Measurements from ENCODE around the gene SLC25A23. TPM values are rescaled to one million over a fixed set of nuclear protein-coding genes. Genes with fewer than 3 reads are reported as not detected.
"Not testable (repeated sequence)": the region's sequence is repeated elsewhere in the genome, so short reads cannot be mapped to it uniquely, and the experiment has no call there.

Gene SLC25A23
- total RNA-seq, 1 experiment from 2014 or later, result 67.6 TPM

DNA sequence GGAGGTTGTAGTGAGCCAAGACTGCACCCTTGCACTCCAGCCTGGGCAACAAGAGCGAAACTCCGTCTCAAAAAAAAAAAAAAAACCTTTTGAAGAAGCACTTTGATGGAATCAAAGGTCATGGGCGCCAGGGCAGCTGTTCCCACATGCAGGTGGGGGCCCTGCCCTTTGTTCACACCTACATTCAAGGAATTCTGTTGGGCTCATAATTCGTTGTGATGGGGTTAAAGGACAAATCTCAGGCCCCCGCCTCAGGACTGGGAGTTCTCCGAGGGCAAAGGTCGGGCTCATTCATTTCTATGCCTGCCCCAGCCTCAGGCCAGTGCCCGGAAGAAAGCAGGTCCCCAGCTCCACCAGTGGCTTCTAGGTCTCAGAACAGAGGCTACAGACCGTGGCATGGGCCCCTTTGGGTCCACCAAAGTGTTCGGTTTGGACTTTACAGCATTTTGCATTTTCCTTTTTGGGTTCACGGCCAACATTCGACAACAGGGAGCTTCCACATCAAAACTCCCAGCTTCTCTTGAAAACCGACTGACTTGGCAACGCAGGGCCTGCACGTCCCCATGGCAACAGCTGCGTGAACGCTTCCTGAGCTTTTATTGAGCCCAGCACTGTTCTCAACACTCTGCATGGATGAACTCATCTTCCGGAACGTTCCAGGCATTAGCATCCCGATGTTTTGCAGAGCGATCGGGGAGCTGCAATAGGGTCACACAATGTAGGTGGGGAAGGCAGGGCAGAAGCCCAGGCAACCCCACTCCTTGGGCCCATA is 56.6 kb downstream of the SLC25A23 start:
- Mint-ChIP-seq H3K36me3 (ENCODE audit: insufficient read depth, unreplicated experiment) (no peaks in the 10 kb centered on the region), H3K4me3 (ENCODE audit: low read depth, unreplicated experiment) (no peak overlapping the region), H3K4me1 (ENCODE audit: low read depth, unreplicated experiment) (no peaks in the 10 kb centered on the region), H3K9me3 (ENCODE audit: low read depth, unreplicated experiment) (no peaks in the 10 kb centered on the region), H3K27me3 (ENCODE audit: unreplicated experiment) (no peaks in the 10 kb centered on the region), H3K27ac (ENCODE audit: unreplicated experiment) (no peak overlapping the region)
- CTCF ChIA-PET, result no interaction called here
- TF ChIP-seq, protein P1, sequence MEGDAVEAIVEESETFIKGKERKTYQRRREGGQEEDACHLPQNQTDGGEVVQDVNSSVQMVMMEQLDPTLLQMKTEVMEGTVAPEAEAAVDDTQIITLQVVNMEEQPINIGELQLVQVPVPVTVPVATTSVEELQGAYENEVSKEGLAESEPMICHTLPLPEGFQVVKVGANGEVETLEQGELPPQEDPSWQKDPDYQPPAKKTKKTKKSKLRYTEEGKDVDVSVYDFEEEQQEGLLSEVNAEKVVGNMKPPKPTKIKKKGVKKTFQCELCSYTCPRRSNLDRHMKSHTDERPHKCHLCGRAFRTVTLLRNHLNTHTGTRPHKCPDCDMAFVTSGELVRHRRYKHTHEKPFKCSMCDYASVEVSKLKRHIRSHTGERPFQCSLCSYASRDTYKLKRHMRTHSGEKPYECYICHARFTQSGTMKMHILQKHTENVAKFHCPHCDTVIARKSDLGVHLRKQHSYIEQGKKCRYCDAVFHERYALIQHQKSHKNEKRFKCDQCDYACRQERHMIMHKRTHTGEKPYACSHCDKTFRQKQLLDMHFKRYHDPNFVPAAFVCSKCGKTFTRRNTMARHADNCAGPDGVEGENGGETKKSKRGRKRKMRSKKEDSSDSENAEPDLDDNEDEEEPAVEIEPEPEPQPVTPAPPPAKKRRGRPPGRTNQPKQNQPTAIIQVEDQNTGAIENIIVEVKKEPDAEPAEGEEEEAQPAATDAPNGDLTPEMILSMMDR (IDR thresholded peaks at IDR 0.05; ENCODE audit: unreplicated experiment), result no peak
- no peak for DNase-seq
- BruUV-seq (replicated peaks), result no TSS peak
- intact Hi-C loops (cut with micrococcal nuclease; ENCODE audit: unreplicated experiment), result no loop called here

- Mint-ChIP-seq H3K36me3 (ENCODE audit: insufficient read depth, unreplicated experiment) (no peaks in the 10 kb centered on the region), H3K4me3 (ENCODE audit: low read depth, unreplicated experiment) (no peak overlapping the region), H3K9me3 (ENCODE audit: low read depth, unreplicated experiment) (no peaks in the 10 kb centered on the region), H3K27me3 (ENCODE audit: unreplicated experiment) (no peaks in the 10 kb centered on the region), H3K27ac (ENCODE audit: unreplicated experiment) (no peak overlapping the region), H3K4me1 (ENCODE audit: low read depth, unreplicated experiment) (no peaks in the 10 kb centered on the region)
- intact Hi-C loops (cut with micrococcal nuclease; ENCODE audit: unreplicated experiment), result no loop called here
- TF ChIP-seq, protein P1 (IDR thresholded peaks at IDR 0.05; ENCODE audit: unreplicated experiment), result no peak
- BruUV-seq (replicated peaks), result no TSS peak
- DNase-seq, result no peak
- CTCF ChIA-PET, result no interaction called here
Measured at GRCh38 chr19:6402058-6402457, 57.5 kb downstream of the SLC25A23 start.

- DNase-seq; H3K27me3 Mint-ChIP-seq (ENCODE audit: unreplicated experiment); H3K4me1 Mint-ChIP-seq (ENCODE audit: low read depth, unreplicated experiment); CTCF ChIA-PET; H3K9me3 Mint-ChIP-seq (ENCODE audit: low read depth, unreplicated experiment); H3K27ac Mint-ChIP-seq (ENCODE audit: unreplicated experiment); BruUV-seq (replicated peaks); H3K36me3 Mint-ChIP-seq (ENCODE audit: insufficient read depth, unreplicated experiment); H3K4me3 Mint-ChIP-seq (ENCODE audit: low read depth, unreplicated experiment); intact Hi-C loops (cut with micrococcal nuclease; ENCODE audit: unreplicated experiment): not testable (repeated sequence)
Measured at GRCh38 chr19:6400062-6400944, 59.3 kb downstream of the SLC25A23 start.

GRCh38 chr19:6396305-6396704 is 63.3 kb downstream of the SLC25A23 start:
- no peak for DNase-seq
- intact Hi-C loops (cut with micrococcal nuclease; ENCODE audit: unreplicated experiment), result no loop called here
- no peaks in the 10 kb centered on the region for H3K27me3 Mint-ChIP-seq (ENCODE audit: unreplicated experiment)
- H3K27ac Mint-ChIP-seq (ENCODE audit: unreplicated experiment), result no peak overlapping the region
- no peaks in the 10 kb centered on the region for H3K9me3 Mint-ChIP-seq (ENCODE audit: low read depth, unreplicated experiment)
- no peak overlapping the region for H3K4me3 Mint-ChIP-seq (ENCODE audit: low read depth, unreplicated experiment)
- CTCF ChIA-PET, result no interaction called here
- TF ChIP-seq, protein P1 (IDR thresholded peaks at IDR 0.05; ENCODE audit: unreplicated experiment), result no peak
- H3K4me1 Mint-ChIP-seq (ENCODE audit: low read depth, unreplicated experiment), result peaks cover 16% of the 10 kb centered on the region
- peaks cover 28% of the 10 kb centered on the region for H3K36me3 Mint-ChIP-seq (ENCODE audit: insufficient read depth, unreplicated experiment)
- BruUV-seq (replicated peaks), result no TSS peak

All from Calu3 (cell line).